Left lung (tissue), 10 donors: ENCODE measurements around the gene EXOC3L4. TPM values are rescaled to one million over a fixed set of nuclear protein-coding genes. Genes with fewer than 3 reads are reported as not detected.
A peak's percentile ranks its signal among the peaks of the same experiment; 100 is the strongest.

Experiments
- ATAC-seq: fragments of 200-7000 bp; cut with Tn5 transposase; one replicate; pipeline ENCODE4 v1.9.1; 2020; ENCODE audit warnings: moderate library complexity
- DNase-seq, 4 donors: peaks; one replicate each; pipeline ENCODE4 v3.0.0-alpha.2; 2013 to 2020
- H3K27ac ChIP-seq, 2 donors: fragments of 200-600 bp; sonication (generic) in 1 of 2; one replicate each; pipeline versions ENCODE4 v1.5.0 to v1.8.0; 2020 to 2021
- H3K27me3 ChIP-seq, 2 donors: fragments of 200-600 bp; sonication (generic) in 1 of 2; one replicate each; pipeline versions ENCODE4 v1.5.0 to v1.8.0; 2020 to 2021
- H3K36me3 ChIP-seq, 2 donors: fragments of 200-600 bp; sonication (generic) in 1 of 2; one replicate each; pipeline versions ENCODE4 v1.5.0 to v1.8.0; 2020 to 2021
- H3K4me1 ChIP-seq, 2 donors: fragments of 200-600 bp; one replicate each; pipeline ENCODE4 v1.8.0; 2021
- H3K4me3 ChIP-seq, 2 donors: fragments of 200-600 bp; sonication (generic) in 1 of 2; one replicate each; pipeline versions ENCODE4 v1.5.0 to v1.8.0; 2020 to 2021; ENCODE audit warnings: mild to moderate bottlenecking in 1 of 2
- H3K9me3 ChIP-seq, 2 donors: fragments of 200-600 bp; sonication (generic) in 1 of 2; one replicate each; pipeline versions ENCODE4 v1.5.0 to v1.8.0; 2020 to 2021
- CTCF ChIP-seq, 2 donors: fragments of 200-600 bp; sonication (generic) in 1 of 2; IDR thresholded peaks; one replicate each; pipeline versions ENCODE4 v1.5.0 to v1.8.0; 2021; ENCODE audit warnings: antibody characterized with exemption in 2 of 2
- intact Hi-C, 2 donors: fragments of 100-400 bp; cut with DNase I; formaldehyde crosslinking; loops; one replicate each; pipeline versions ENCODE4 v1.11.2 to v1.14.2; 2022
- polyA plus RNA-seq, 6 donors: library from polyadenylated mRNA; unstranded; fragments of 120-200 nt; gene quantifications; one replicate each; pipeline ENCODE4 v1.2.1, GENCODE V29; 2013; ENCODE audit not compliant: insufficient read length in 6 of 6
- total RNA-seq, 2 donors: library from RNA; stranded (reverse); fragmentation: NEBNext Ultra II Directional; extraction: Animal tissue kit (Norgen Biotek cat#: 25700); gene quantifications; one replicate each; pipeline ENCODE4 v1.2.1, GENCODE V29; 2021
- donor health status: DM: no; HTN: yes; CAD: no.
- donor health status: DM: no; HTN: no; CAD: no.

EXOC3L4 gene
- total and polyA plus RNA-seq, 8 donors: 1.9 to 6.2 (median 3.7) TPM

GRCh38 chr14:103129301-103130016 is 34.9 kb downstream of the EXOC3L4 start:
- ATAC-seq: no peak
- no peak for TF ChIP-seq CTCF (IDR thresholded peaks at IDR 0.05)
- H3K4me1 ChIP-seq: peaks cover 8 to 50% of the 10 kb centered on the region in 2 donors
- peak in 1 of 4 donors; percentile 68 for DNase-seq
- intact Hi-C loops: no loop called here
- H3K27ac ChIP-seq: no peak overlapping the region
- no peak overlapping the region for H3K4me3 ChIP-seq
- no peaks in the 10 kb centered on the region for H3K9me3 ChIP-seq
- H3K27me3 ChIP-seq: no peaks in the 10 kb centered on the region
- peaks cover 0 to 84% of the 10 kb centered on the region in 2 donors for H3K36me3 ChIP-seq

- peaks cover 0 to 91% of the 10 kb centered on the region in 2 donors for H3K36me3 ChIP-seq
- no peak overlapping the region for H3K4me3 ChIP-seq
- intact Hi-C loops: no loop called here
- DNase-seq: peak in 1 of 4 donors; percentile 71
- no peak overlapping the region for H3K27ac ChIP-seq
- TF ChIP-seq CTCF (IDR thresholded peaks at IDR 0.05): no peak
- ATAC-seq: no peak
- no peaks in the 10 kb centered on the region for H3K9me3 ChIP-seq
- peaks cover 8 to 42% of the 10 kb centered on the region in 2 donors for H3K4me1 ChIP-seq
- H3K27me3 ChIP-seq: no peaks in the 10 kb centered on the region
These were observed 35.7 kb downstream of the EXOC3L4 start for GRCh38 chr14:103130017-103130764.

GRCh38 chr14:103130965-103131364 is 36.4 kb downstream of the EXOC3L4 start:
- no peak for TF ChIP-seq CTCF (IDR thresholded peaks at IDR 0.05)
- peak in 2 of 4 donors; percentile 49 to 54 for DNase-seq
- no peaks in the 10 kb centered on the region for H3K9me3 ChIP-seq
- no peak overlapping the region for H3K4me3 ChIP-seq
- peaks cover 8 to 40% of the 10 kb centered on the region in 2 donors for H3K4me1 ChIP-seq
- H3K27ac ChIP-seq: peak overlapping the region in 1 of 2 donors; percentile 5
- H3K36me3 ChIP-seq: peaks cover 0 to 96% of the 10 kb centered on the region in 2 donors
- ATAC-seq: peak; percentile 5
- H3K27me3 ChIP-seq: no peaks in the 10 kb centered on the region
- intact Hi-C loops: no loop called here

GRCh38 chr14:103131580-103131979 is 37.1 kb downstream of the EXOC3L4 start:
- H3K4me3 ChIP-seq: no peak overlapping the region
- DNase-seq: peak in 1 of 4 donors; percentile 40
- peaks cover 0 to 96% of the 10 kb centered on the region in 2 donors for H3K36me3 ChIP-seq
- no peaks in the 10 kb centered on the region for H3K9me3 ChIP-seq
- H3K27me3 ChIP-seq: no peaks in the 10 kb centered on the region
- no peak for TF ChIP-seq CTCF (IDR thresholded peaks at IDR 0.05)
- peak overlapping the region in 1 of 2 donors; percentile 5 for H3K27ac ChIP-seq
- H3K4me1 ChIP-seq: peaks cover 4 to 36% of the 10 kb centered on the region in 2 donors
- intact Hi-C loops: no loop called here
- ATAC-seq: no peak
